Measurements from ENCODE around the gene GSTP1. TPM values are rescaled to one million over a fixed set of nuclear protein-coding genes. Genes with fewer than 3 reads are reported as not detected.
"Not testable (repeated sequence)": the region's sequence is repeated elsewhere in the genome, so short reads cannot be mapped to it uniquely, and the experiment has no call there.

The GSTP1 gene
- total RNA-seq, 2 experiments from 2014 or later = 452 to 465 TPM

- peaks cover 39% of the 10 kb centered on the region for H3K27me3 Mint-ChIP-seq
- no peak overlapping the region for H3K4me3 Mint-ChIP-seq
- H3K9me3 Mint-ChIP-seq = peaks cover 1% of the 10 kb centered on the region
- H3K27ac Mint-ChIP-seq = no peak overlapping the region
- no peaks in the 10 kb centered on the region for H3K36me3 Mint-ChIP-seq
- no peak for DNase-seq
- H3K4me1 Mint-ChIP-seq = peaks cover 2% of the 10 kb centered on the region
These were observed 16.9 kb downstream of the GSTP1 start for GRCh38 chr11:67600324-67601029.

DNA sequence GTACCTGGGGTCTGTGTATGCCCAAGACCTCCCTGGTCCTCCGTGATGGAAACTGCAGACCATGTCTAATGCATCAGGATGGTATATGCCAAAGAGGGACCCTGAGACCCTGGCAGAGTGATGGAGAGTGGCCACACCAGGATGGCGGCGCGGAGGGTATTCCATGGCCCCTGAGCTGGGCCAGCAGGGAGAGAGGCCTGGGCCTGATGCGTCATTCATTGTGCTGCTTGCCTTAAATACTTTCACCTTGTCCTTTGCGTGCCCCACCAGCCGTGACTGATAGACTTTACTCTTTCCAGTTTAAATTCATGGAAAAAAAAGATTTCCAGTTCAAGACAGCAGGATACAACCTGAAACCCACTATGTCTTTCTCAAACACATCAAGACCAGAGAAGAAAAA, 17.5 kb downstream of the GSTP1 start:
- Mint-ChIP-seq H3K27me3 (peaks cover 39% of the 10 kb centered on the region), H3K27ac (no peak overlapping the region), H3K4me3 (no peak overlapping the region), H3K4me1 (peaks cover 2% of the 10 kb centered on the region), H3K9me3 (peaks cover 1% of the 10 kb centered on the region), H3K36me3 (no peaks in the 10 kb centered on the region)
- DNase-seq = no peak

DNA sequence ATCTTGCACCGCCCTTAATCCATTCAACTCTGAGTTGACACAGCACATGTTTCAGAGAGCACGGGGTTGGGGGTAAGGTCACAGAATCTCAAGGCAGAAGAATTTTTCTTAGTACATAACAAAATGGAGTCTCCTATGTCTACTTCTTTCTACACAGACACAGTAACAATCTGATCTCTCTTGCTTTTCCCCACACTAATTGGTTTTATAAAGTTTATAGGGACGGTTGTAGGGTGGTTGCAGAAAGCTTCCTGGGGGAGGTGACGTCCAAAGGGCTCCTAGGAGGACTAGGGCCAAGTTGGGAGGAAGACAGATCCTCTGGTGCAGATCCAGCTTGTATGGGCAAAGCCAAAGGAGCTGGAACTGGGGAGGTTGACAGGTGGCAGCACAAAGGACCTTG, 20.5 kb downstream of the GSTP1 start:
- H3K9me3 Mint-ChIP-seq, DNase-seq, H3K4me3 Mint-ChIP-seq, H3K4me1 Mint-ChIP-seq, H3K27ac Mint-ChIP-seq: not testable (repeated sequence)
- Mint-ChIP-seq H3K27me3 (peaks cover 35% of the 10 kb centered on the region), H3K36me3 (peaks cover 11% of the 10 kb centered on the region)

GRCh38 chr11:67604815-67605214, 21.2 kb downstream of the GSTP1 start:
- H3K4me1 Mint-ChIP-seq = peaks cover 11% of the 10 kb centered on the region
- no peak overlapping the region for H3K27ac Mint-ChIP-seq
- DNase-seq = no peak
- peaks cover 28% of the 10 kb centered on the region for H3K27me3 Mint-ChIP-seq
- H3K4me3 Mint-ChIP-seq = no peak overlapping the region
- H3K9me3 Mint-ChIP-seq = no peaks in the 10 kb centered on the region
- peaks cover 14% of the 10 kb centered on the region for H3K36me3 Mint-ChIP-seq

DNA sequence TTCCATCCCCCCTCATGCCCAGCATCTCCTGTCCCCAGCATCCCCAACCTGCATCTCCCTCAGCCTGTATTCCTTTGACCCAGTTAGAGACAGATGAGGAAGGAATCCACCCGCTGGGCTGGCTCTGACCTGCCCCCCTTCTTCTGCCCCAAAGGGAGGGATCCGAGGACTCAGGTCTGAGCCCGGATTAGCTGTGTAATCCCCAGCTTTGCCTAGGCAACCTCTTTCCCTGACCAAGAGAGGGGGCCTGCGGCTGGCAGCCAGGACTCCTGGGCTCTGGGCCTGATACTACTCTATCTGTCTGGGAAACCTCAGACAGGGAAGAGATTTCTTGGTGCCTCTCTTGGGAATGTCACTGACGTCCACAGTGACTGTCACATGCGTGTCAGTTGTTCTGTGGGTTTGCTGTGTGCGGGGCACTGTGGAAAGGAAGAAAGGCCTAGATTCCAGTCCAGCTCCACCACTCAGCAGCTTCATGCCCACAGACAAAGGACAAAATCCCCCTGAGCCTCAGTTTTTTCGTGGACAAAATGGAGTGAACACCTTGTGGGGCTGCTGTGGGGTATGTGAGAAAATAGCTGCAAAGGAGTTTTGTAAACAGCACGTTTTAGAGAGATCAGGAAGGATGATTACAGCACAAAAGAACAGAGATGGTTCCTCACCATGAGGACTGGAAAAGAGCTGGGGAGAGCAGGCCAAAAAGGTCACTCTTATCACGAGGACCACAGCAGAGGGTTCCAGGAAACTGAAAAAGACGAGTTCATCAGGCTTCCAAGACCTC, 21.8 kb downstream of the GSTP1 start:
- H3K36me3 Mint-ChIP-seq = peaks cover 14% of the 10 kb centered on the region
- peaks cover 11% of the 10 kb centered on the region for H3K4me1 Mint-ChIP-seq
- H3K27me3 Mint-ChIP-seq = peaks cover 22% of the 10 kb centered on the region
- H3K4me3 Mint-ChIP-seq = peak overlapping the region; percentile 32
- H3K9me3 Mint-ChIP-seq = no peaks in the 10 kb centered on the region
- no peak overlapping the region for H3K27ac Mint-ChIP-seq
- DNase-seq = no peak

GRCh38 chr11:67606093-67606491, 22.5 kb downstream of the GSTP1 start:
- Mint-ChIP-seq H3K4me1 (peaks cover 11% of the 10 kb centered on the region), H3K9me3 (no peaks in the 10 kb centered on the region), H3K27me3 (peaks cover 15% of the 10 kb centered on the region), H3K36me3 (peaks cover 14% of the 10 kb centered on the region), H3K4me3 (peak overlapping the region; percentile 94), H3K27ac (peak overlapping the region; percentile 71)
- DNase-seq = no peak

GRCh38 chr11:67606492-67607295, 23.1 kb downstream of the GSTP1 start, which contains the start of gene NDUFV1:
Gene NDUFV1, plus strand, starts transcription at chr11:67606936. Its CDS starts 69 bp downstream, at chr11:67607005.
- peaks cover 14% of the 10 kb centered on the region for H3K36me3 Mint-ChIP-seq
- H3K4me1 Mint-ChIP-seq = peaks cover 11% of the 10 kb centered on the region
- H3K4me3 Mint-ChIP-seq = peak within 1 kb of the TSS; percentile 94
- H3K9me3 Mint-ChIP-seq = no peaks in the 10 kb centered on the region
- H3K27me3 Mint-ChIP-seq = peaks cover 12% of the 10 kb centered on the region
- peak within 1 kb of the TSS; percentile 88 for H3K27ac Mint-ChIP-seq
- peak; percentile 98 for DNase-seq

DNA sequence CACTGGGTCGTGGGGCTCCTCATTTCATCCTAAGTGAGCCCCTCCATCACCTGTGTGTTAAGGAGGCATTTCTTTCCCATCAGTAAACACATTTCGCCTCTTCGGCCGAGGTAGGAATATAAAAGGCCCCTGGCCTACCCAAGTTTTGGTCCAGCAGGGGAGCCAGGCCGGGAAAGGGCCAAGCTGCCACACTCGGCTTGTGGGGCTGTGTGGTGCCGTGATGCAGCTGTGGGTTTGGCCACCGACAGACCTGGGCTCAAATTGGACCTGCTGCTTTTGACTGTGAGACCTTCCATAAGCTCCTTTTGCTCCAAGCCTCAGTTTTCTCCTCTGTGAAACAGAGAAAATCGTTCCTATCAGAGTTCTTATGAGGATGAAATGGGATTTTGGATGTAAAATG, 23.9 kb downstream of the GSTP1 start:
- no peak for DNase-seq
- Mint-ChIP-seq H3K27me3 (peaks cover 7% of the 10 kb centered on the region), H3K27ac (peak overlapping the region; percentile 88), H3K4me1 (peaks cover 11% of the 10 kb centered on the region), H3K9me3 (no peaks in the 10 kb centered on the region), H3K4me3 (peak overlapping the region; percentile 94), H3K36me3 (peaks cover 14% of the 10 kb centered on the region)

- Mint-ChIP-seq H3K4me1 (peaks cover 15% of the 10 kb centered on the region), H3K4me3 (peak overlapping the region; percentile 94), H3K9me3 (no peaks in the 10 kb centered on the region), H3K36me3 (peaks cover 14% of the 10 kb centered on the region), H3K27me3 (no peaks in the 10 kb centered on the region), H3K27ac (no peak overlapping the region)
- DNase-seq = no peak
These were observed 24.9 kb downstream of the GSTP1 start for GRCh38 chr11:67608486-67608885.

DNA sequence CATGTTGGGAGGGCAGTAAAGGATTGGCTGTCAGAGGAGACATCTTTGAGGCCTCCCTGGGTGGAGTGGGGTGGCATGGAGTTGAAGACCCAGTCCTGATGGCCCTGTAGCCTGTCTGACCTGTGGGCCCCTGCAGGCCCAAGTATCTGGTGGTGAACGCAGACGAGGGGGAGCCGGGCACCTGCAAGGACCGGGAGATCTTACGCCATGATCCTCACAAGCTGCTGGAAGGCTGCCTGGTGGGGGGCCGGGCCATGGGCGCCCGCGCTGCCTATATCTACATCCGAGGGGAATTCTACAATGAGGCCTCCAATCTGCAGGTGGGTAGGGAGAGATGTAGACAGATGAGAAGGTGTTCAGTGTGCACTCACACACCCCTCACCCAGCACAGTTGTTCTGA, 25.7 kb downstream of the GSTP1 start:
- Mint-ChIP-seq H3K4me1 (peaks cover 21% of the 10 kb centered on the region), H3K27me3 (no peaks in the 10 kb centered on the region), H3K4me3 (no peak overlapping the region), H3K9me3 (no peaks in the 10 kb centered on the region), H3K36me3 (peaks cover 14% of the 10 kb centered on the region), H3K27ac (no peak overlapping the region)
- DNase-seq = no peak

DNA sequence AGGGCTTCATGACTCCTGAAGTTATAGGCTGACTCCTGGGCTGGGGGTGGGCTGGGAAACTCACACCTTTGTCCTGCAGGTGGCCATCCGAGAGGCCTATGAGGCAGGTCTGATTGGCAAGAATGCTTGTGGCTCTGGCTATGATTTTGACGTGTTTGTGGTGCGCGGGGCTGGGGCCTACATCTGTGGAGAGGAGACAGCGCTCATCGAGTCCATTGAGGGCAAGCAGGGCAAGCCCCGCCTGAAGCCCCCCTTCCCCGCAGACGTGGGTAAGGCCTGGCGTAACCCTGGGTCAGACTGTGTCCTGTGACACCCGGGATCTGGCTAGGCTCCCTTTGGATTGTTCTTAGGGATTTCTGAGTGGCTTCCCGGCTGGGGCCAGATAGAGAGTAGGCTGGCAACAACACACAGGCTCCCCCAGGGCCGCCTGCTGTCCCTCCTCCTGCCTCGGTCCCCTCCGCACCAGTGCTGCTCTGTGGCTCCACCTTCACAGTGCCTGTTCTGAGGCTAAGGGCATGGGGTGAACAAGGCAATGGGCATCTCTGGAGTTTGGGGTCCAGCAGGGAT, 26.8 kb downstream of the GSTP1 start:
- Mint-ChIP-seq H3K27ac (no peak overlapping the region), H3K36me3 (peaks cover 14% of the 10 kb centered on the region), H3K4me1 (peaks cover 27% of the 10 kb centered on the region), H3K9me3 (no peaks in the 10 kb centered on the region), H3K4me3 (no peak overlapping the region), H3K27me3 (no peaks in the 10 kb centered on the region)
- DNase-seq = no peak

DNA sequence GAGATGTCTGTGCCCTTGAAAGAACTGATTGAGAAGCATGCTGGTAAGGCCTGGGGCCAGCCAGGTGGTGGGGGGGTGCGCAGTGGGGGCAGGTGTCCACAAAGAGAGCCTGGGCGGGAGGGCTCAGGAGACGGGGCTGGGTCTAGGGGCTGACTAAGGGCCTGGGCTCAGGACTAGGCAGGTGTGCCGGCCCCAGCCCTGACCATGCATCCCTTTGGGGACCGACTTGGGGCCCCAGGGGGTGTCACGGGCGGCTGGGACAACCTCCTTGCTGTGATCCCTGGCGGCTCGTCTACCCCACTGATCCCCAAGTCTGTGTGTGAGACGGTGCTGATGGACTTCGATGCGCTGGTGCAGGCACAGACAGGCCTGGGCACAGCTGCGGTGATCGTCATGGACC, 27.6 kb downstream of the GSTP1 start:
- H3K4me3 Mint-ChIP-seq = no peak overlapping the region
- no peaks in the 10 kb centered on the region for H3K27me3 Mint-ChIP-seq
- H3K4me1 Mint-ChIP-seq = peaks cover 27% of the 10 kb centered on the region
- no peak for DNase-seq
- no peak overlapping the region for H3K27ac Mint-ChIP-seq
- peaks cover 14% of the 10 kb centered on the region for H3K36me3 Mint-ChIP-seq
- no peaks in the 10 kb centered on the region for H3K9me3 Mint-ChIP-seq

- Mint-ChIP-seq H3K4me3 (no peak overlapping the region), H3K36me3 (peaks cover 14% of the 10 kb centered on the region), H3K4me1 (peaks cover 27% of the 10 kb centered on the region), H3K27ac (no peak overlapping the region), H3K9me3 (no peaks in the 10 kb centered on the region), H3K27me3 (peaks cover 2% of the 10 kb centered on the region)
- DNase-seq = no peak
These were observed 28.3 kb downstream of the GSTP1 start for GRCh38 chr11:67611704-67612587.

GRCh38 chr11:67612751-67613150, 29.1 kb downstream of the GSTP1 start:
- Mint-ChIP-seq H3K27me3 (peaks cover 8% of the 10 kb centered on the region), H3K27ac (peak overlapping the region; percentile 19), H3K9me3 (no peaks in the 10 kb centered on the region), H3K36me3 (peaks cover 11% of the 10 kb centered on the region), H3K4me1 (peaks cover 27% of the 10 kb centered on the region), H3K4me3 (no peak overlapping the region)
- DNase-seq = no peak
